Activated CD4-positive, alpha-beta memory T cell treated with anti-CD3 and anti-CD28 coated beads for 36 hours (primary cell): ENCODE data around the gene UVRAG. TPM values are rescaled to one million over a fixed set of nuclear protein-coding genes. Genes with fewer than 3 reads are reported as not detected.

Experiments used
- CTCF ChIA-PET: fragments of 350-600 bp; sonication (Branson Sonifier 250); formaldehyde crosslinking; loops from one replicate; lab custom pipeline; 2021; ENCODE audit warnings: antibody characterized with exemption, inconsistent platforms; lab: Charles Lee
- POLR2A ChIA-PET: fragments of 350-600 bp; sonication (Branson Sonifier 250); formaldehyde crosslinking; loops from one replicate; lab custom pipeline; 2021; ENCODE audit warnings: antibody characterized with exemption; lab: Charles Lee
- DNase-seq: peaks from one replicate; pipeline ENCODE4 v3.0.0-alpha.2; 2020
- H3K27ac Mint-ChIP-seq: one replicate; pipeline ENCODE4 v1.8.0; 2021; ENCODE audit warnings: mixed read lengths
- H3K27me3 Mint-ChIP-seq: one replicate; pipeline ENCODE4 v1.8.0; 2021; ENCODE audit warnings: mixed read lengths
- H3K36me3 Mint-ChIP-seq: one replicate; pipeline ENCODE4 v1.8.0; 2021; ENCODE audit warnings: mixed read lengths
- H3K4me1 Mint-ChIP-seq: one replicate; pipeline ENCODE4 v1.8.0; 2021; ENCODE audit warnings: low read depth, mixed read lengths
- H3K4me3 Mint-ChIP-seq: one replicate; pipeline ENCODE4 v1.8.0; 2021; ENCODE audit warnings: mild to moderate bottlenecking, mixed read lengths
- H3K9me3 Mint-ChIP-seq: one replicate; pipeline ENCODE4 v1.8.0; 2021; ENCODE audit warnings: mixed read lengths
- intact Hi-C: fragments of 100-400 bp; cut with micrococcal nuclease; formaldehyde crosslinking; loops from one replicate; pipeline ENCODE4 v1.15.1; 2023
- total RNA-seq, 2 experiments: library from RNA; stranded (reverse); gene quantifications; one replicate each; pipeline ENCODE4 v1.2.3, GENCODE V29; 2021

Gene UVRAG
- total RNA-seq, 2 experiments from 2014 or later, result 15.5 to 16.7 TPM

- Mint-ChIP-seq H3K4me1 (peaks cover 19% of the 10 kb centered on the region), H3K4me3 (no peak overlapping the region), H3K9me3 (no peaks in the 10 kb centered on the region), H3K36me3 (peaks cover 10% of the 10 kb centered on the region), H3K27me3 (no peaks in the 10 kb centered on the region), H3K27ac (no peak overlapping the region)
- ChIA-PET POLR2A (no interaction called here), CTCF (no interaction called here)
- intact Hi-C loops, result no loop called here
- no peak for DNase-seq
Measured at GRCh38 chr11:75827562-75827961, 12.6 kb downstream of the UVRAG start.

DNA sequence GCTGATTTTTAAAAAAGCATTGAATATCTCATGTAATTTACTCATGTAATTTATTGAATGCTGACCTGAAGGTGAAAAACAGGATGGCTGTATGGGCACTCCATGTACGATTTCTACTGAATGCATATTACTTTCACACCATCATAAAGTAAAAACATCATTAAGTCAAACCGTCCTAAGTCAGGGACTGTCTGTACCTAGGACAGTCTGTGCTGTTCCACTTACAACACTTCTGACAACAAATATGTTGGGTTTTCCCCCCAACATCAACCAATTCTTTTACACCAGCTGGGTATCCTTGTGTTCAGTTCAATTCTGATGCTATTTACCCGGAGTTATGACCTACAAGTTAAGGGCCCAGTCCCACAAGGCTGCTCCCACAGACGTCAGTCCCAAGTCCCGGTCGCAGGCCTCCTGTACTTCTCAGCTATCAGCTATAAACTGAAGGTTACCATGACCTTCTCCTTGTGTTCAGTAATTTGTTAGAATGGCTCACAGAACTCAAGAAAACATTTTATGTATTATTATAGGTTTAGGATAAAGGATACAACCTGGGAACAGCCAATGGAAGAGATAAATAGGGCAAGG, 17.0 kb downstream of the UVRAG start:
- Mint-ChIP-seq H3K36me3 (peaks cover 2% of the 10 kb centered on the region), H3K27ac (no peak overlapping the region), H3K9me3 (no peaks in the 10 kb centered on the region), H3K4me3 (no peak overlapping the region), H3K4me1 (peaks cover 8% of the 10 kb centered on the region), H3K27me3 (no peaks in the 10 kb centered on the region)
- ChIA-PET CTCF (interaction anchor here (1.0 to 2.3 kb wide), 6 partner anchors 26 to 234 kb away, joined by 3 to 8 read pairs (median 4); no protein-coding TSS in a partner anchor), POLR2A (no interaction called here)
- DNase-seq, result no peak
- intact Hi-C loops, result no loop called here

- intact Hi-C loops, result no loop called here
- peaks cover 3% of the 10 kb centered on the region for H3K4me1 Mint-ChIP-seq
- CTCF ChIA-PET, result no interaction called here
Measured at GRCh38 chr11:75834728-75835127, 19.7 kb downstream of the UVRAG start.

GRCh38 chr11:75836417-75836816, 21.4 kb downstream of the UVRAG start:
- no peaks in the 10 kb centered on the region for H3K36me3 Mint-ChIP-seq
- ChIA-PET CTCF (interaction anchor here (1.3 kb wide), 1 partner anchor 33 kb away, joined by 4 read pairs; no protein-coding TSS in a partner anchor), POLR2A (no interaction called here)
- H3K4me3 Mint-ChIP-seq, result no peak overlapping the region
- peaks cover 3% of the 10 kb centered on the region for H3K4me1 Mint-ChIP-seq
- no peaks in the 10 kb centered on the region for H3K27me3 Mint-ChIP-seq
- no peak for DNase-seq
- no peak overlapping the region for H3K27ac Mint-ChIP-seq
- intact Hi-C loops, result no loop called here
- no peaks in the 10 kb centered on the region for H3K9me3 Mint-ChIP-seq

More at GRCh38 chr11:75834728-75835127, 19.7 kb downstream of the UVRAG start:
- DNase-seq, result no peak
- Mint-ChIP-seq H3K4me3 (no peak overlapping the region), H3K27ac (no peak overlapping the region), H3K9me3 (no peaks in the 10 kb centered on the region), H3K36me3 (peaks cover 2% of the 10 kb centered on the region), H3K27me3 (no peaks in the 10 kb centered on the region)
- POLR2A ChIA-PET, result no interaction called here

GRCh38 chr11:75839851-75840250, 24.8 kb downstream of the UVRAG start:
- H3K4me3 Mint-ChIP-seq, result no peak overlapping the region
- no peaks in the 10 kb centered on the region for H3K36me3 Mint-ChIP-seq
- H3K27me3 Mint-ChIP-seq, result no peaks in the 10 kb centered on the region
- ChIA-PET POLR2A (no interaction called here), CTCF (interaction anchor here (1.3 kb wide), 1 partner anchor 115 kb away, joined by 3 read pairs; no protein-coding TSS in a partner anchor)
- H3K27ac Mint-ChIP-seq, result no peak overlapping the region
- no peaks in the 10 kb centered on the region for H3K9me3 Mint-ChIP-seq
- intact Hi-C loops, result no loop called here
- H3K4me1 Mint-ChIP-seq, result peaks cover 6% of the 10 kb centered on the region
- no peak for DNase-seq

DNA sequence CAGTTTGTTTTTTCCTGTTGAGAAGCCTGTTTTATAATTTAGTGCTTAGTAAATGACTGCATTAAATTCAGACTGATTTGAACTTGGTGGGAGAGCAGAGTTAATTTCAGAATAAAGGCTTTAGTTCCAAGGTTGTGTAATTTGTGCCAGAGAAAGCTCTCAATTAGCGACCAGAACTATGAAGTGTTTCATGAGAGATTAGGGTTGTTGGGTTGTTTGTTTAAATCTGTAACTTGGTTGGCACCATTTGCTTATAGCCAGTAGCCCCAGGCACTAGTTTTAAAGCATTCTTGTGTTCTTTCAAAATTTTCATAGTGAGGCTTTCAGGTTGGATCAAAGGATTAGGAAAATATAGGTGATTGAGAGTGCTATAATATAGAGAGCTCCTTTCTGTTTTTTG, 25.5 kb downstream of the UVRAG start:
- POLR2A ChIA-PET, result no interaction called here
- Mint-ChIP-seq H3K27ac (no peak overlapping the region), H3K4me1 (peaks cover 6% of the 10 kb centered on the region), H3K36me3 (no peaks in the 10 kb centered on the region), H3K27me3 (no peaks in the 10 kb centered on the region), H3K4me3 (no peak overlapping the region), H3K9me3 (peaks cover 3% of the 10 kb centered on the region)
- CTCF ChIA-PET, result interaction anchor here (1.0 kb wide), 1 partner anchor 312 kb away, joined by 4 read pairs; no protein-coding TSS in a partner anchor
- intact Hi-C loops, result no loop called here
- no peak for DNase-seq

DNA sequence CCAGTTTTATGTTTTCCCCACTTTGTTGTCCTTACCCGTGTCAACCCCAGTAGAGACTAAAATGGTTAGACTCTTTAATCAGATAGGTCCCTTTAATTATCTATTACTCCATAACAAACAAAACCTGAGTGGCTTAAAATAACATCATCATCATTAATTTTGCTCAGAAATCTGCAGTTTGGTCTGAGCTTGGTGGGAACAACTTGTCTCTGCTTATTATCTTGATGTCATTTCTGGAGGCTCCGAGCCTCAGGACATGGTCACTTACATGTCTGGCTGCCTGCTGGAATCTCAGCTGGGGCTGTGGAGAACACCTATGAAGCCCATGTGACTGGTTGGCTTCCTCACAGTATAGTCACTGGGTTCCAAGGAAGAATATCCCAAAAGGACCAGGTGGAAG, 26.7 kb downstream of the UVRAG start:
- ChIA-PET POLR2A (no interaction called here), CTCF (no interaction called here)
- DNase-seq, result no peak
- Mint-ChIP-seq H3K4me1 (peaks cover 3% of the 10 kb centered on the region), H3K36me3 (no peaks in the 10 kb centered on the region), H3K9me3 (peaks cover 3% of the 10 kb centered on the region), H3K27me3 (no peaks in the 10 kb centered on the region), H3K4me3 (no peak overlapping the region), H3K27ac (no peak overlapping the region)
- intact Hi-C loops, result no loop called here

- ChIA-PET CTCF (interaction anchor here (0.7 kb wide), 1 partner anchor 22 kb away, joined by 3 read pairs; no protein-coding TSS in a partner anchor), POLR2A (no interaction called here)
- Mint-ChIP-seq H3K4me1 (peaks cover 7% of the 10 kb centered on the region), H3K36me3 (no peaks in the 10 kb centered on the region), H3K9me3 (peaks cover 3% of the 10 kb centered on the region), H3K27ac (no peak overlapping the region), H3K4me3 (no peak overlapping the region), H3K27me3 (no peaks in the 10 kb centered on the region)
- DNase-seq, result no peak
- intact Hi-C loops, result no loop called here
Measured at GRCh38 chr11:75845324-75845723, 30.3 kb downstream of the UVRAG start.

- Mint-ChIP-seq H3K27me3 (no peaks in the 10 kb centered on the region), H3K27ac (no peak overlapping the region), H3K4me3 (no peak overlapping the region), H3K36me3 (peaks cover 8% of the 10 kb centered on the region), H3K4me1 (peaks cover 13% of the 10 kb centered on the region), H3K9me3 (peaks cover 3% of the 10 kb centered on the region)
- ChIA-PET POLR2A (no interaction called here), CTCF (no interaction called here)
- no peak for DNase-seq
- intact Hi-C loops, result no loop called here
Measured at GRCh38 chr11:75849894-75850293, 34.9 kb downstream of the UVRAG start.

GRCh38 chr11:75850787-75851186, 35.8 kb downstream of the UVRAG start:
- H3K27ac Mint-ChIP-seq, result no peak overlapping the region
- POLR2A ChIA-PET, result no interaction called here
- CTCF ChIA-PET, result interaction anchor here (1.3 kb wide), 1 partner anchor 18 kb away, joined by 5 read pairs; no protein-coding TSS in a partner anchor
- intact Hi-C loops, result no loop called here
- H3K36me3 Mint-ChIP-seq, result peaks cover 14% of the 10 kb centered on the region
- no peak for DNase-seq
- H3K4me3 Mint-ChIP-seq, result no peak overlapping the region
- H3K9me3 Mint-ChIP-seq, result no peaks in the 10 kb centered on the region
- peaks cover 13% of the 10 kb centered on the region for H3K4me1 Mint-ChIP-seq
- no peaks in the 10 kb centered on the region for H3K27me3 Mint-ChIP-seq

GRCh38 chr11:75851203-75851602, 36.2 kb downstream of the UVRAG start:
- H3K27ac Mint-ChIP-seq, result no peak overlapping the region

GRCh38 chr11:75852406-75853017, 37.5 kb downstream of the UVRAG start:
- POLR2A ChIA-PET, result no interaction called here
- peaks cover 14% of the 10 kb centered on the region for H3K36me3 Mint-ChIP-seq
- peaks cover 13% of the 10 kb centered on the region for H3K4me1 Mint-ChIP-seq
- DNase-seq, result no peak
- no peaks in the 10 kb centered on the region for H3K27me3 Mint-ChIP-seq
- no peak overlapping the region for H3K27ac Mint-ChIP-seq
- H3K9me3 Mint-ChIP-seq, result no peaks in the 10 kb centered on the region
- intact Hi-C loops, result no loop called here
- H3K4me3 Mint-ChIP-seq, result no peak overlapping the region
- CTCF ChIA-PET, result interaction anchor here (2.0 kb wide), 1 partner anchor 49 kb away, joined by 7 read pairs; no protein-coding TSS in a partner anchor

More at GRCh38 chr11:75851203-75851602, 36.2 kb downstream of the UVRAG start:
- DNase-seq, result no peak
- peaks cover 13% of the 10 kb centered on the region for H3K4me1 Mint-ChIP-seq
- POLR2A ChIA-PET, result no interaction called here
- intact Hi-C loops, result no loop called here
- CTCF ChIA-PET, result interaction anchor here (1.3 kb wide), 1 partner anchor 17 kb away, joined by 5 read pairs; no protein-coding TSS in a partner anchor
- H3K9me3 Mint-ChIP-seq, result no peaks in the 10 kb centered on the region
- H3K36me3 Mint-ChIP-seq, result peaks cover 14% of the 10 kb centered on the region
- no peaks in the 10 kb centered on the region for H3K27me3 Mint-ChIP-seq
- no peak overlapping the region for H3K4me3 Mint-ChIP-seq
